Neural cell (in vitro differentiated cells): ENCODE results near the gene COL16A1. TPM values are rescaled to one million over a fixed set of nuclear protein-coding genes. Genes with fewer than 3 reads are reported as not detected.

Experiments
- H2AFZ ChIP-seq: fragments of 200-600, 300-800 bp; sonication (generic), shearing (Covaris generic); 2 replicates; pipeline ENCODE4 v1.6.0; 2014; ENCODE audit warnings: low read depth, mild to moderate bottlenecking, antibody characterized with exemption, low read length, moderate library complexity
- H3F3A ChIP-seq: fragments of 200-600 bp; shearing (Covaris generic); 2 replicates; pipeline ENCODE4 v1.6.1; 2016; ENCODE audit warnings: mild to moderate bottlenecking, moderate library complexity, mixed read lengths, antibody characterized with exemption, low read length; ENCODE audit not compliant: insufficient read depth, poor library complexity, severe bottlenecking
- H3K27ac ChIP-seq: fragments of 200-600, 300-800 bp; sonication (generic), shearing (Covaris generic); 2 replicates; pipeline ENCODE4 v1.5.1; 2014; ENCODE audit warnings: mild to moderate bottlenecking, low read length, moderate library complexity
- H3K27me3 ChIP-seq: fragments of 300-800, 200-600 bp; sonication (generic), shearing (Covaris generic); 2 replicates; pipeline ENCODE4 v1.6.0; 2014; ENCODE audit warnings: mild to moderate bottlenecking, low read depth, low read length, moderate library complexity; ENCODE audit not compliant: insufficient read depth
- H3K36me3 ChIP-seq: fragments of 300-800, 200-600 bp; sonication (generic), shearing (Covaris generic); 2 replicates; pipeline ENCODE4 v1.5.1; 2014; ENCODE audit warnings: mild to moderate bottlenecking, antibody characterized with exemption, low read length, moderate library complexity; ENCODE audit not compliant: insufficient read depth
- H3K4me2 ChIP-seq: fragments of 300-800, 200-600 bp; sonication (generic), shearing (Covaris generic); 2 replicates; pipeline ENCODE4 v1.6.0; 2014; ENCODE audit warnings: mild to moderate bottlenecking, low read length
- H3K4me3 ChIP-seq: fragments of 300-800, 200-600 bp; sonication (generic), shearing (Covaris generic); 2 replicates; pipeline ENCODE4 v1.5.1; 2014; ENCODE audit warnings: mild to moderate bottlenecking, low read length, moderate library complexity
- H3K79me2 ChIP-seq: fragments of 200-600 bp; shearing (Covaris generic); replicated peaks from 2 replicates; pipeline ENCODE4 v1.6.0; 2014; ENCODE audit warnings: mild to moderate bottlenecking, low read length, moderate library complexity; ENCODE audit not compliant: insufficient read depth
- H3K9ac ChIP-seq: fragments of 300-800, 200-600 bp; sonication (generic), shearing (Covaris generic); 2 replicates; pipeline ENCODE4 v1.6.1; 2016; ENCODE audit warnings: mild to moderate bottlenecking, low read length, mixed read lengths
- H3K9me2 ChIP-seq: fragments of 200-600 bp; shearing (Covaris generic); 2 replicates; pipeline ENCODE4 v1.6.1; 2016; ENCODE audit warnings: mild to moderate bottlenecking, low read length, mixed read lengths; ENCODE audit not compliant: insufficient read depth
- H3K9me3 ChIP-seq: fragments of 200-600, 300-800 bp; sonication (generic), shearing (Covaris generic); 2 replicates; pipeline ENCODE4 v1.6.1; 2016; ENCODE audit warnings: mild to moderate bottlenecking, mixed run types, low read length, moderate library complexity, mixed read lengths
- H4K20me1 ChIP-seq: fragments of 200-600 bp; shearing (Covaris generic); 2 replicates; pipeline ENCODE4 v1.6.1; 2016; ENCODE audit warnings: mild to moderate bottlenecking, mixed run types; ENCODE audit not compliant: insufficient read depth
- EP300 ChIP-seq: fragments of 450-650 bp; conservative IDR thresholded peaks from 2 replicates; pipeline ENCODE4 v1.6.1; 2014; ENCODE audit warnings: antibody characterized with exemption, mild to moderate bottlenecking, moderate library complexity; ENCODE audit not compliant: poor library complexity, severe bottlenecking
- EZH2 ChIP-seq: fragments of 200-600, 300-800 bp; shearing (Covaris generic), sonication (generic); IDR thresholded peaks from 2 replicates; pipeline ENCODE4 v1.6.1; 2014; ENCODE audit warnings: antibody characterized with exemption, low read length, borderline replicate concordance, mild to moderate bottlenecking; ENCODE audit not compliant: insufficient read depth, poor library complexity, severe bottlenecking
- MXI1 ChIP-seq: fragments of 450-650 bp; conservative IDR thresholded peaks from 2 replicates; pipeline ENCODE4 v1.6.1; 2014; ENCODE audit warnings: antibody characterized with exemption, mild to moderate bottlenecking; ENCODE audit not compliant: poor library complexity, severe bottlenecking
- POLR2AphosphoS5 ChIP-seq: IDR thresholded peaks from 2 replicates; pipeline ENCODE4 v1.6.1; 2012
- RAD21 ChIP-seq: fragments of 450-650 bp; conservative IDR thresholded peaks from 2 replicates; pipeline ENCODE4 v1.6.1; 2014; ENCODE audit warnings: antibody characterized with exemption, mild to moderate bottlenecking, moderate library complexity
- SMC3 ChIP-seq: fragments of 450-650 bp; conservative IDR thresholded peaks from 2 replicates; pipeline ENCODE4 v1.6.1; 2014; ENCODE audit warnings: antibody characterized with exemption, mild to moderate bottlenecking, moderate library complexity; ENCODE audit not compliant: poor library complexity
- TAF1 ChIP-seq: IDR thresholded peaks from 2 replicates; pipeline ENCODE4 v1.6.1; 2012; ENCODE audit warnings: low read depth
- polyA plus RNA-seq: library from polyadenylated mRNA; depleted of rRNA; stranded (reverse); fragments of >200 nt; gene quantifications from 2 replicates; pipeline ENCODE4 v1.2.3, GENCODE V29; 2014
- TF ChIP-seq, protein P1 (sequence below): IDR thresholded peaks from 2 replicates; pipeline ENCODE4 v1.6.1; 2012; ENCODE audit warnings: borderline replicate concordance
- TF ChIP-seq, protein P2 (sequence below): fragments of 450-650 bp; IDR thresholded peaks from 2 replicates; pipeline ENCODE4 v1.5.1; 2014; ENCODE audit warnings: antibody characterized with exemption, mild to moderate bottlenecking, moderate library complexity; ENCODE audit not compliant: poor library complexity, severe bottlenecking

COL16A1 gene
- polyA plus RNA-seq, 1 donor from 2014 or later, result 3.4 TPM

- Histone ChIP-seq H2AFZ (no peak overlapping the region), H3K27me3 (peaks cover 10% of the 10 kb centered on the region), H3K9ac (no peak overlapping the region), H3K4me3 (no peak overlapping the region), H3K27ac (no peak overlapping the region), H4K20me1 (no peaks in the 10 kb centered on the region), H3K79me2 (no peaks in the 10 kb centered on the region), H3K36me3 (no peaks in the 10 kb centered on the region), H3K4me2 (no peak overlapping the region), H3K9me2 (no peaks in the 10 kb centered on the region), H3F3A (no peaks in the 10 kb centered on the region), H3K9me3 (no peaks in the 10 kb centered on the region)
- TF ChIP-seq, protein P1, sequence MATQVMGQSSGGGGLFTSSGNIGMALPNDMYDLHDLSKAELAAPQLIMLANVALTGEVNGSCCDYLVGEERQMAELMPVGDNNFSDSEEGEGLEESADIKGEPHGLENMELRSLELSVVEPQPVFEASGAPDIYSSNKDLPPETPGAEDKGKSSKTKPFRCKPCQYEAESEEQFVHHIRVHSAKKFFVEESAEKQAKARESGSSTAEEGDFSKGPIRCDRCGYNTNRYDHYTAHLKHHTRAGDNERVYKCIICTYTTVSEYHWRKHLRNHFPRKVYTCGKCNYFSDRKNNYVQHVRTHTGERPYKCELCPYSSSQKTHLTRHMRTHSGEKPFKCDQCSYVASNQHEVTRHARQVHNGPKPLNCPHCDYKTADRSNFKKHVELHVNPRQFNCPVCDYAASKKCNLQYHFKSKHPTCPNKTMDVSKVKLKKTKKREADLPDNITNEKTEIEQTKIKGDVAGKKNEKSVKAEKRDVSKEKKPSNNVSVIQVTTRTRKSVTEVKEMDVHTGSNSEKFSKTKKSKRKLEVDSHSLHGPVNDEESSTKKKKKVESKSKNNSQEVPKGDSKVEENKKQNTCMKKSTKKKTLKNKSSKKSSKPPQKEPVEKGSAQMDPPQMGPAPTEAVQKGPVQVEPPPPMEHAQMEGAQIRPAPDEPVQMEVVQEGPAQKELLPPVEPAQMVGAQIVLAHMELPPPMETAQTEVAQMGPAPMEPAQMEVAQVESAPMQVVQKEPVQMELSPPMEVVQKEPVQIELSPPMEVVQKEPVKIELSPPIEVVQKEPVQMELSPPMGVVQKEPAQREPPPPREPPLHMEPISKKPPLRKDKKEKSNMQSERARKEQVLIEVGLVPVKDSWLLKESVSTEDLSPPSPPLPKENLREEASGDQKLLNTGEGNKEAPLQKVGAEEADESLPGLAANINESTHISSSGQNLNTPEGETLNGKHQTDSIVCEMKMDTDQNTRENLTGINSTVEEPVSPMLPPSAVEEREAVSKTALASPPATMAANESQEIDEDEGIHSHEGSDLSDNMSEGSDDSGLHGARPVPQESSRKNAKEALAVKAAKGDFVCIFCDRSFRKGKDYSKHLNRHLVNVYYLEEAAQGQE, result no peak
- TF ChIP-seq MXI1, result no peak
These were observed 4.4 kb downstream of the COL16A1 start for GRCh38 chr1:31699341-31699891.

DNA sequence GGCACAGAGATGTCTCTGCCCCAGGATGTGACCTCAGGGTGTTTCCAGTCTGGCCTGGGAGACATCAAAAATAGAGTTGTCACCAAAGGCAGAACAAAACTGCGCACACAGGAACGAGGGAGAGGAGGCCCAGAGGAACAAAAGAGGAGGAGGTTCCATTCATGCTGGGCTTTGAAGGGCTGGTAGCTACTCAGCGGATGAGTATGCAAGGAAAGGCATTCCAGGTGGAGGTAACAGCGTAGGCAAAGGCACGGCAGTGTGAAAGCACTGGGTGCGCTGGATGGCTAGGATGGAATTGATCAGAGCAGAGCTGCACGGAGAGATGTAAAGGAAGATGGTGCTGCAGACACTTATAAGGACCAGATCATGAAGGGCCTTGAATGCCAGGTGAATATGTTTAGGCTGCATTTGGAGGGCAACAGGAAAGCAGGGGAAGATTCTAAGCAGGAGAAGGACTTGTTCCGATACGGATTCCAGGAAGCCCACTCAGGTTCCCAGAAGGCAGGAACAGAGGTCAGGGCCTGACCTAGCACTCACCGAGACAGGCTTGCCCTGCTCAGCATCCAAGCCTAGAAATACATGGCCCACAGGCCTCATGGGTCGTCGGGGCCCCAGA is 6.3 kb downstream of the COL16A1 start:
- Histone ChIP-seq H3F3A (no peaks in the 10 kb centered on the region), H3K79me2 (no peaks in the 10 kb centered on the region), H3K9me3 (no peaks in the 10 kb centered on the region), H4K20me1 (no peaks in the 10 kb centered on the region), H3K36me3 (no peaks in the 10 kb centered on the region), H3K27me3 (no peaks in the 10 kb centered on the region), H3K4me2 (no peak overlapping the region), H3K9ac (no peak overlapping the region), H3K27ac (no peak overlapping the region), H2AFZ (no peak overlapping the region), H3K9me2 (no peaks in the 10 kb centered on the region), H3K4me3 (no peak overlapping the region)
- TF ChIP-seq, protein P1, result no peak
- TF ChIP-seq, protein P2, sequence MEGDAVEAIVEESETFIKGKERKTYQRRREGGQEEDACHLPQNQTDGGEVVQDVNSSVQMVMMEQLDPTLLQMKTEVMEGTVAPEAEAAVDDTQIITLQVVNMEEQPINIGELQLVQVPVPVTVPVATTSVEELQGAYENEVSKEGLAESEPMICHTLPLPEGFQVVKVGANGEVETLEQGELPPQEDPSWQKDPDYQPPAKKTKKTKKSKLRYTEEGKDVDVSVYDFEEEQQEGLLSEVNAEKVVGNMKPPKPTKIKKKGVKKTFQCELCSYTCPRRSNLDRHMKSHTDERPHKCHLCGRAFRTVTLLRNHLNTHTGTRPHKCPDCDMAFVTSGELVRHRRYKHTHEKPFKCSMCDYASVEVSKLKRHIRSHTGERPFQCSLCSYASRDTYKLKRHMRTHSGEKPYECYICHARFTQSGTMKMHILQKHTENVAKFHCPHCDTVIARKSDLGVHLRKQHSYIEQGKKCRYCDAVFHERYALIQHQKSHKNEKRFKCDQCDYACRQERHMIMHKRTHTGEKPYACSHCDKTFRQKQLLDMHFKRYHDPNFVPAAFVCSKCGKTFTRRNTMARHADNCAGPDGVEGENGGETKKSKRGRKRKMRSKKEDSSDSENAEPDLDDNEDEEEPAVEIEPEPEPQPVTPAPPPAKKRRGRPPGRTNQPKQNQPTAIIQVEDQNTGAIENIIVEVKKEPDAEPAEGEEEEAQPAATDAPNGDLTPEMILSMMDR, result no peak
- TF ChIP-seq EZH2 (no peak), RAD21 (no peak), EP300 (no peak), TAF1 (no peak), MXI1 (no peak), SMC3 (no peak), POLR2AphosphoS5 (no peak)
